GM12865 (cell line): ENCODE measurements around the gene DNAH11.
A peak's percentile ranks its signal among the peaks of the same experiment; 100 is the strongest.

ENCODE experiments used
- DNase-seq: peaks from one replicate; pipeline ENCODE4 v3.0.0; 2010; ENCODE audit warnings: low read depth
- H3K4me3 ChIP-seq: 2 replicates; pipeline ENCODE4 v1.5.1; 2011; ENCODE audit warnings: mild to moderate bottlenecking, low read depth, low read length, control low read depth
- CTCF ChIP-seq: IDR thresholded peaks from 2 replicates; pipeline ENCODE4 v1.5.1; 2011; ENCODE audit warnings: low read length, control low read depth, low read depth, inconsistent platforms; ENCODE audit not compliant: insufficient read depth; ENCODE audit errors: missing control alignments

Gene DNAH11

DNA sequence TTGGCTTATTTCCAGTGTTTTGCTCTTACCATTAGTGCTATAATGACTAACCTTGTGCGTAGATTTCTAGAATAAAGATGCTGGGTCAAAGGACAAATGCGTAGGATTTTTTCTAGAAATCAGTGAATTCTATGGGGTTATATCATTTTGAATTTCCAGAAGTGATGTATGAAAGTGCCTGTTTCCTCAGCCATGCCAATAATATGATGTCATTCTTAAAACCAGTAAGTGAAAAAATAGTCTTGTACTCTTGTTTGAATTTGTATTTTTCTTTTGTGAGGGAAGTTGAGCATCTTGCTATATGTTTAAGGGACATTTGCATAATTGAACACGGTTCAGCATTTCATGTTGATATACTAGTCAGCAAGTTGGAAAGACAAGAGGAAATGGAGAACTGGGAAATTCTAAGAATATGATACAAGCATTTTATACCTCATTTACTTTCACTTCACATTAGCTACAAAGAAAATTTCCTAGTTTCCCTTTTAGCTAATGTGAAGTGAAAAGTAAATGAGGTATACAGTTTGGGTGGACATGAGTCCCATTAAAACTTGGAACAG, 3.8 kb upstream of the DNAH11 start:
- H3K4me3 ChIP-seq = no peak overlapping the region
- DNase-seq = no peak
- TF ChIP-seq CTCF = no peak

DNA sequence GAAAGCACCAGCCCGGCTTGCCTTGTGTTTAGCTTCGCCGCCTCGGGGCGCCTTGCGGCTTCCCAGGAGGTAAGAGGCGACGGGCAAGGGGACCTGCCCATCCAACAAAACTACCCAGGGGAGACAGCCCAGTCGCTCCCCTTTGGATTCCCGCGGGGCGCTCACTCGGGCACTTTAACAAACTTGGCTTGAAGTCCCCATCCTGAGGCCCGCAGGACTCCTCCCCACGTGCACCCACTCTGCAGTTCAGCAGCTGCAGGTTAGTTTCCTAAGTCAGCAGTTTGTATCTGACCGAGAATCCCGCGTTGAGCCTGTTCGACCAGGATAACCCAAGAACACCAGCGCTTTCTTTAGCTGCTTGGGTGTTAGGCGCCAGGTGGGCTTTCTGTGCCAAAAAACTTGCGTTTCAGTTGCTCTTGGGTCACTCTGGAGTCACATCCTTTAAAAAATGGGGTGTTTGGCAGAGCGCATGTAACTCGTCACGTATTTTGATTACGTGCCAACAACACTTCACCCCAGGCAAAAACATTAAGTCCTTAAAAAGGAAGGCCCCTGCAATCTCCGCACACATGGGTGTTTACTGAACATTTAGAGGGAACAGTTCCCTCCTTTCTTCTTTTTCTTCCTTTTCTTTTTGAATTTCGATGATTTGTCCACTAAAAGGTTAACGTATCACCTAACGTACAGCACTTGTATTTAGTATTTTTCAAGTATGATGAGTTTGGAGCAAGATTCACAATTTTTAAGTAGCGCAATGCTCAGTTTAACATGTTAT, 876 bp downstream of the DNAH11 start:
- DNase-seq = no peak
- TF ChIP-seq CTCF = no peak
- peak overlapping the region; percentile 24 for H3K4me3 ChIP-seq

DNA sequence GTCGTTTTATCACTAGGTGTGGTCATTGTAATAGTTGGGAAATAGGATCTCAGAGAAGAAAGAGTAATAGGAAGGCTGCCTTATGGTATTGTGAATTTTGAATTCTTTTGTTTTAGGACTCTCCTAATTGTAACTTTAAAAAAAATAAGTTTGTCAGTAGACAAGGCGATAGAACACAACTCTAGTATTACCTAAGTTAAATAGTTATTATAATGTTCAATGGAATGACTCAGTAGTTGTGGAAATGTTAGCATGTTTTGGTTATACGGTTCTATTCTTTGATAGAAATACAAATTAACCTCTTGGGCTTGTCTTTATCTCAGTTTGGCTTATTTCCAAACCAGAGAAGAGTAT, 1.4 kb downstream of the DNAH11 start:
- DNase-seq = no peak
- no peak for TF ChIP-seq CTCF
- no peak overlapping the region for H3K4me3 ChIP-seq

DNA sequence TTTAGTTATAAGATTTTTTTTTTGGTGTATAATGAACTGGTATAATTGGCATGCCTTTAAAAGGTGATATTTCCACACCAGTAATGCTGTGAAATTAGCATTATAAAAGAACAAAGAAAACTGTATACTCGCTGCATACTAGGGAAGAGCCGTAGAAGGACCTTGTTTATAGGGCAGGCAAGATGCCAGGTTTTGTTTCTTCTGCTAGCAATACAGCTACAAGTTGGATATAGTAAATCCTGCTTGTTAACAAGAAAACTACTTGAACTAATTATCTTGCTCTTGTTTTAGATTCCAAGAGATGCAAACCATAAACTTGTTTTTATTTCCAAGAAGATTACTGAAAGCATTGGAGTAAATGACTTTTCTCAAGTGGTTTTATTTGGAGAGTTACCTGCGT, 1.9 kb downstream of the DNAH11 start:
- DNase-seq = no peak
- no peak overlapping the region for H3K4me3 ChIP-seq
- no peak for TF ChIP-seq CTCF

DNA sequence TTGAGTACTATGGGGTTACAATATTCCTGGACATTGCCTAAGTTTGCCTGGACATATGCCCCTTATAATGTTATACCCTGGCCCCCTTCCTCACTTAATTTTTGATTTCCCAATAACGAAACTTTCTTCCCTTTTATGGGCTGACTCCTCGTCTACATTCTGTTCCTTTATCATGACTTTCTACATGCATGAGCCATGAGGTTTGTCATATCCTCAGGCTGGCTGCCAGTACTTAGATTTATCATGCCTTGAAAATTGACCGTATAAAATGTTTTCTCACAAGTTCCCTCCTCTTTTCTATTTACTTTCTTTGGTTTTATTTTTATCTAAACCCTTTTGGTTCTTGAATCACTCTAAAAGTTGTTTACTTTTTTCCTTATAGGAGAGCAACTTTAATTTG, 4.7 kb downstream of the DNAH11 start:
- H3K4me3 ChIP-seq = no peak overlapping the region
- no peak for DNase-seq
- no peak for TF ChIP-seq CTCF

- no peak overlapping the region for H3K4me3 ChIP-seq
- DNase-seq = no peak
- TF ChIP-seq CTCF = no peak
Measured at GRCh38 chr7:21548491-21548890, 5.7 kb downstream of the DNAH11 start.

DNA sequence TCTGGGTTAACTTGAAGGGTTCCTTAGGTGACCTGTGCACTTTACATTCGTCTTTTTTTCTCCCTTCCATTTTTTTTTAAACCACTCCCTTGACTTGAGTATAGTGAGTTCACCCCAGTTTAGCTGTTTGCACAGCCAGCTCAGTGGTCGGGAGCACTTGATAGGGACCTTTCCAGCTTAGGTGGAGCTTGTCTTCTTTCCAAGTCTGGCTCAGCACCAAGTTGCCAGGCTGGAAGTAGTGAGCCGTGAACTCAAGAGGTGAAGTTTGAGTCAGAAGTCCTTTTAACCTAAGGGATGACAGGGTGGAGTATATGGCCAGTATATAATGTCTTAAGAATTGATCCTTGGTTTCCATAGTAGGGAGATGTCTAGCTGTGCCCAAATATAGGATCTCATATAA, 7.2 kb downstream of the DNAH11 start:
- no peak for TF ChIP-seq CTCF
- DNase-seq = no peak

More for the DNA sequence above, 7.2 kb downstream of the DNAH11 start:
- H3K4me3 ChIP-seq = no peak overlapping the region
